BE2C (cell line): Measurements from ENCODE around the gene NR2F2.

Experiments used
- DNase-seq: peaks from one replicate; pipeline ENCODE4 v3.0.0-alpha.2; 2020
- H3K27me3 ChIP-seq: fragments of 250-450 bp; sonication (Bioruptor Pico); 2 replicates; pipeline ENCODE4 v1.5.1; 2020; ENCODE audit warnings: mild to moderate bottlenecking
- H3K36me3 ChIP-seq: fragments of 250-450 bp; sonication (Bioruptor Pico); 2 replicates; pipeline ENCODE4 v1.5.1; 2020; ENCODE audit warnings: mild to moderate bottlenecking
- H3K4me1 ChIP-seq: fragments of 250-450 bp; sonication (Bioruptor Pico); 2 replicates; pipeline ENCODE4 v1.5.1; 2020
- H3K4me3 ChIP-seq: 2 replicates; pipeline ENCODE4 v1.5.1; 2011; ENCODE audit warnings: low read depth, low read length
- H3K9me3 ChIP-seq: fragments of 250-450 bp; sonication (Bioruptor Pico); 2 replicates; pipeline ENCODE4 v1.5.1; 2020
- TF ChIP-seq, protein P1 (sequence below): IDR thresholded peaks from 2 replicates; pipeline ENCODE4 v1.5.1; 2012; ENCODE audit warnings: mild to moderate bottlenecking, low read depth, low read length

Gene NR2F2

DNA sequence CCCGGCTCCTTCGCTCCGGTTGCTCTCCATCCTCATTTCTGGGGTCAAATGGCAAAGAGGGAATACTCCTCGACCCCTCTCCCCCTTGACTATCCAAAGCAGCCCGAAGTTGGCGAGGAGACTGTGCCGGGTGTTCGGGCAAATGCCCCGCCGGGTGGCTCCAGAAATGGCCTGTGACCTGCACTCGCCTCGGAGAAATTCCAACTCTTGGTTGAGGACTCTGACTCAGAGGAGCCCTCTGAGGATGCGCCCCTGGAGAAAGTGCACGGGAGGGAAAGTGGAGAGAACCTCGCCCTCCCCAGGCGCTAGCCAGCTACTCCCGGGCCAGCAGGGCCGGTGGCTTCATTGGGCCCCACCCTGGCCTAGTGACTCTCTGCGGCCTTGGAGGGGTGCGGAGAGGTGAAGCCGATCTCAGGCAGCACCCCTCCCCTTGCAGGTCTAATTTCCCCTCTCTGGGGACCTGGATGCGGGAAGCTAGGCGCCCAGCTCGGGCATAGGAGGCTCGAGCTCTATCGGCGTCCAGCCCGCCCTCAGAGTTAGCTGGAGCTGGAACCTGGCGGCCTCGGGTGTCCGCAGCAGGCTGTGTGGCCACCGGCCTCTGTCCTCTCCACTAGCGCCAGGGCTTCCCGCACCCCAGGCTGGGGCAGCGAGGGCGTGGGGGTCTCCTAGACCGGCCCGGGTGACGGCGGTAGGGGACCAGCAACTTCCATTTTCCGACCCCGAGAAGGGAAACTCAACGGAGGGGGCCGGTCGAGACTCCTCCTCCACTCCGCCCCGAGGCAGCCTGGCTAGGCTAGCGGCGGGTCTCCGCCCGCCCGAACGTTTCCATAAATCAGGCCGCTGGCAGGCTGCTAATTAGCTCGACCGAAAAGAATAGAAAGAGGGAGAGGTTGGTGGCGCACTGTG lies 29.4 kb downstream of the NR2F2 start:
- no peaks in the 10 kb centered on the region for H3K9me3 ChIP-seq
- no peaks in the 10 kb centered on the region for H3K36me3 ChIP-seq
- no peak overlapping the region for H3K4me3 ChIP-seq
- peaks cover 96% of the 10 kb centered on the region for H3K27me3 ChIP-seq
- TF ChIP-seq, protein P1, sequence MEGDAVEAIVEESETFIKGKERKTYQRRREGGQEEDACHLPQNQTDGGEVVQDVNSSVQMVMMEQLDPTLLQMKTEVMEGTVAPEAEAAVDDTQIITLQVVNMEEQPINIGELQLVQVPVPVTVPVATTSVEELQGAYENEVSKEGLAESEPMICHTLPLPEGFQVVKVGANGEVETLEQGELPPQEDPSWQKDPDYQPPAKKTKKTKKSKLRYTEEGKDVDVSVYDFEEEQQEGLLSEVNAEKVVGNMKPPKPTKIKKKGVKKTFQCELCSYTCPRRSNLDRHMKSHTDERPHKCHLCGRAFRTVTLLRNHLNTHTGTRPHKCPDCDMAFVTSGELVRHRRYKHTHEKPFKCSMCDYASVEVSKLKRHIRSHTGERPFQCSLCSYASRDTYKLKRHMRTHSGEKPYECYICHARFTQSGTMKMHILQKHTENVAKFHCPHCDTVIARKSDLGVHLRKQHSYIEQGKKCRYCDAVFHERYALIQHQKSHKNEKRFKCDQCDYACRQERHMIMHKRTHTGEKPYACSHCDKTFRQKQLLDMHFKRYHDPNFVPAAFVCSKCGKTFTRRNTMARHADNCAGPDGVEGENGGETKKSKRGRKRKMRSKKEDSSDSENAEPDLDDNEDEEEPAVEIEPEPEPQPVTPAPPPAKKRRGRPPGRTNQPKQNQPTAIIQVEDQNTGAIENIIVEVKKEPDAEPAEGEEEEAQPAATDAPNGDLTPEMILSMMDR, result no peak
- no peaks in the 10 kb centered on the region for H3K4me1 ChIP-seq
- no peak for DNase-seq

DNA sequence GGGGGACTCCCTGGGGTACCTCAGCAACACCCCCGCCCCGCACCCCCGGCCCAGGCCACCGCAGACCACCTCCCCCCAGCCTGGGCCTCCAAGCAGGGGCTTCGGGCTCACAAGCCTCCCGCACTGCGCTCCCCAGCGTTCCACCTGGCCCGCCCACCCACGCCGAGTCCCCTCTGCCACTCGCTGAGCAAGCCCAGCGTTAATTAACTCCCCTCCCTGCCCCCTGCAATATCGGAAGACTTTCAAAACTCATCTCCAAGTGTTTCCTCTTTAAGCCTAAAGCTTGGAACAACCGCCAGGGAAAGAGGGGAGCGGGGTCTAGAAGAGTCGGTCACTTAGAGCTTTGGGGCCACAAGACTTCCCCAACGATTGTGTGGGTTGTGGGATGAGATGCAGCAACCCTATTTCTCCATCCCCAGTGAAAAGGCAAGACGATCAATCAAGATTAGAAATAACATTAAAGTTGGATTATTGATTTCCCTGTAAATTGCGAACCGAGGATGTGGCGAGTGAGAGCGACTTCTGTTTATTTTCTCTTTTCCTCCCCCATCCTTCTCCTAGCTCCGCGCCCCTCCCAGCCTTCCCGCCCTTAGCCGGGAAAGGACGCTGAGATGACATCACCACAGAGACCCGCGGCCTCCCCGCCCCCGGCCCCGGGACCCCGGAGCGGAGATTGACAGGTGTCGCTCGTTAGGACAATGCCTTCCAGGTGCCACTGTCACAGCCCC lies 30.2 kb downstream of the NR2F2 start:
- Histone ChIP-seq H3K36me3 (no peaks in the 10 kb centered on the region), H3K27me3 (peaks cover 96% of the 10 kb centered on the region), H3K9me3 (no peaks in the 10 kb centered on the region), H3K4me1 (no peaks in the 10 kb centered on the region), H3K4me3 (no peak overlapping the region)
- TF ChIP-seq, protein P1, result no peak
- no peak for DNase-seq

DNA sequence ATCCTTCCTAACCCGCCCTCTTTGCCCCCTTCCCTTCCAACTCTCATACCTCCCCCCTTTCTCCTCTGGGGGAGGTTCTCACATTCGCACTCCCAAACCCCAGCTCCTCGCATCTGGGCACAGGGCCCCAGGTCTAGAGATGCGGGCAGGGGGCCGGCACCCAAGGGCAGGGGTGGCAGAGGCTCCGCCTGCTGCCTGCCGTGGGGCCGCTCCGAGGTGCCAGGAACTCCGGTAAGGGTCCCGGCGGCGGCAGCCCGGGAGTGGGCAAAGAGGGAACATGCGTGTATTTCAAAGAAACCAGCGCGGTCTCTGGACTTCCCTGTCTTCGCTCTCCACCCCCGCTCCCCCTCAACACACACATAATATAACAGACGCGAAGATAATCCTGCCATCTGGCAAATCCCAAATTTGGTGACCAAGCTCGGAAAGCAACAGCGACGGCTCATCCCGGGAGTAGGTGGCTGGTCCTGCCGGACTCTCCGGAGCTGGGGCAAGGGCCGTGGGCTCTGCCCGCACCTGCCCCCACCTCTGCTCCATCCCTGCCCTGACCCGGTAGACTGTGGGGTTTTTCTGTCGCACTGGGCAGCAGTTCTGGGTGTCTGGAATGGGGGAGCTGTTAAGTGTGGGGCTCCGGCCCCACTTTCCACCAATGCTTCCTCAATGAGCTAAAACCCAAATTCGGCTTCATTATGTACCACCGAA lies 31.0 kb downstream of the NR2F2 start:
- Histone ChIP-seq H3K9me3 (no peaks in the 10 kb centered on the region), H3K27me3 (peaks cover 96% of the 10 kb centered on the region), H3K4me1 (no peaks in the 10 kb centered on the region), H3K36me3 (no peaks in the 10 kb centered on the region), H3K4me3 (no peak overlapping the region)
- DNase-seq, result no peak
- TF ChIP-seq, protein P1, result no peak

DNA sequence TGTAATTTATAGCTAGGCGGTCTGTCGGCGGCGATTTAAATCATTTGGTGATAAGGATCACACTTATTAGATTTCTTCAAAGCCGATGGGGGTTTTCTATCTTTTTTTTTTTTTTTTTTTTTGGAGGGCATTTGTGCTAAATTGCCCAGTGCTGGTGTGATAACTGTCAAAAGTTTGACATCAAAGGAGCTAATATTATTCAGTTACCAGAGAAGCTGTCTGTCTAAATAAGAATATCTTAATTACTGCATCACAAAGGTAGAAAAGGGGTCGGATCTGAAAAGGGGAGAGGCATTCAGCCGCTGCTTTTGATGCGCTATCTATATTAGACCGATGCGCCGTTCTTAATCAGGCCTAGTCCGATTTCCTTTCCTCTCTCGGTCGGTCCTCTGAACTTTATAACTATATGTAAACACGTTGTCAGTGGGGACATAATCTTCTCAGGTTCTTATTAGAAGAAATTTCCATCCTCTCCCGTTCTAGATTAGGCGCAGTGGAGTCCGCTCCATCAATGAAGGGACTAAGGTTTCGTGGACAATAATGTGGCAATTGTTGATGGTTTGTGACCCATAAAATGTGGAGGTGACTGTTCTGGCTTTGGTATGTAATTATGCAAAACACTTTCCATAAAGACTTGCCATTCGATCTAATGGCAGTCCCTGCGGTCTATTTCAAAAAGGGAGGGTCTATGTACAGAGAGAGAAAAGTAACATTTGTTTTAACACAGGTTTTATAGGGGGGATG lies 31.7 kb downstream of the NR2F2 start:
- Histone ChIP-seq H3K9me3 (no peaks in the 10 kb centered on the region), H3K4me1 (no peaks in the 10 kb centered on the region), H3K27me3 (peaks cover 97% of the 10 kb centered on the region), H3K4me3 (no peak overlapping the region), H3K36me3 (no peaks in the 10 kb centered on the region)
- TF ChIP-seq, protein P1, result no peak
- no peak for DNase-seq

DNA sequence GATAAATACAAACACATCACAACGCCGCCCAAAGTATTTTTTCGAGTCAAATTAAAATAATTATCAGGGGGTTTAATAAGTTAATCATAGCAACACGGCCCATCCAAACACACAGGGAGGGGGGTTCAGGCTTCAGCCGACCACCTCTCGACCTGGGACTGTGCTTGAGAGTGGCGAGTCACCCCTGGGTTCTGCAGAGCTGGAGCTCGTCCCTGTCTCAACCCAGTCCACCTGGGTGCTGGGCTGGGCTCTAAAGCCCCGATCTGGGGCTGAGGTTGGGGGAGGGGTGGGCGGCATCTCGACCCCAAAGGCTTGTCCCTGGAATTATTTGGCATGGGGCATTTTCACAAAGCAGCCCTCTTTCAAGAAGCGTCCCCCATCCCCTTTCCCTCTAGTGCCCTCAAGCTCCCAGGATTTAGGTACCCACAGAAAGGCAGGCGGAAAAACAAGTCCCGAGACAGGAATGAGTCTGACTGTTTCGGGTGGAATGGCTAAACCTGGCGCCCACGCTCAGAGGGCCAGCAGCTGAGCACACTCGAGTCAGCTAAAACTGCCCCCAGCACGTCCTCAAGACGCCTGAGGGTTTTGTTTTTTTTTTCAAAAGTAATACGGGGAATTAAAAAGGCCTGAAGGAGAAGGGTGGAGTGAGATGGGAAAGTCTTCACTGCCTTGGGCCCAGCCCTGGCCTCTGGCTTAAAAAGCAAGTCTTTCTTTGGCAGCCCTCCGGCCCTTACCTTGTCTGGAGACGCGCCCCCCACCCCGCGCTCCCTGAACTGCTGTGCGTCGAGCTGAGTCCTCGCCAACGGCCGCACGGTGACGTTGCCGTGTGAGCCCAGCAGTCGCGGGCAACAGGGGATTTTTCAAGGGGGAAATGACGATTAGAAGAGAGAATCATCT lies 32.5 kb downstream of the NR2F2 start:
- Histone ChIP-seq H3K4me3 (no peak overlapping the region), H3K4me1 (no peaks in the 10 kb centered on the region), H3K27me3 (peaks cover 98% of the 10 kb centered on the region), H3K9me3 (no peaks in the 10 kb centered on the region), H3K36me3 (no peaks in the 10 kb centered on the region)
- no peak for DNase-seq
- TF ChIP-seq, protein P1, result no peak
